GM06990 (cell line): Measurements from ENCODE around the gene GPC6.

Experiments
- DNase-seq: peaks from one replicate; pipeline ENCODE4 v3.0.0-alpha.2; 2011; ENCODE audit not compliant: insufficient read length; ENCODE audit errors: extremely low read depth
- H3K27me3 ChIP-seq: replicated peaks from 2 replicates; pipeline ENCODE4 v1.6.0; 2011; ENCODE audit warnings: low read length; ENCODE audit not compliant: control insufficient read depth, insufficient read depth
- H3K36me3 ChIP-seq: 2 replicates; pipeline ENCODE4 v1.5.1; 2011; ENCODE audit warnings: low read length; ENCODE audit not compliant: control insufficient read depth, insufficient read depth
- H3K4me3 ChIP-seq: replicated peaks from 2 replicates; pipeline ENCODE4 v1.5.1; 2011; ENCODE audit warnings: low read depth, mild to moderate bottlenecking, control low read depth, low read length
- TF ChIP-seq, protein P1 (sequence below): IDR thresholded peaks from 2 replicates; pipeline ENCODE4 v1.5.1; 2011; ENCODE audit warnings: low read length, control low read depth, mild to moderate bottlenecking, inconsistent platforms; ENCODE audit not compliant: insufficient read depth, poor library complexity, severe bottlenecking

Gene GPC6

GRCh38 chr13:94033098-94033497 is 806.5 kb downstream of the GPC6 start:
- TF ChIP-seq, protein P1, sequence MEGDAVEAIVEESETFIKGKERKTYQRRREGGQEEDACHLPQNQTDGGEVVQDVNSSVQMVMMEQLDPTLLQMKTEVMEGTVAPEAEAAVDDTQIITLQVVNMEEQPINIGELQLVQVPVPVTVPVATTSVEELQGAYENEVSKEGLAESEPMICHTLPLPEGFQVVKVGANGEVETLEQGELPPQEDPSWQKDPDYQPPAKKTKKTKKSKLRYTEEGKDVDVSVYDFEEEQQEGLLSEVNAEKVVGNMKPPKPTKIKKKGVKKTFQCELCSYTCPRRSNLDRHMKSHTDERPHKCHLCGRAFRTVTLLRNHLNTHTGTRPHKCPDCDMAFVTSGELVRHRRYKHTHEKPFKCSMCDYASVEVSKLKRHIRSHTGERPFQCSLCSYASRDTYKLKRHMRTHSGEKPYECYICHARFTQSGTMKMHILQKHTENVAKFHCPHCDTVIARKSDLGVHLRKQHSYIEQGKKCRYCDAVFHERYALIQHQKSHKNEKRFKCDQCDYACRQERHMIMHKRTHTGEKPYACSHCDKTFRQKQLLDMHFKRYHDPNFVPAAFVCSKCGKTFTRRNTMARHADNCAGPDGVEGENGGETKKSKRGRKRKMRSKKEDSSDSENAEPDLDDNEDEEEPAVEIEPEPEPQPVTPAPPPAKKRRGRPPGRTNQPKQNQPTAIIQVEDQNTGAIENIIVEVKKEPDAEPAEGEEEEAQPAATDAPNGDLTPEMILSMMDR, result no peak
- H3K36me3 ChIP-seq, result no peaks in the 10 kb centered on the region
- DNase-seq, result no peak
- no peaks in the 10 kb centered on the region for H3K27me3 ChIP-seq
- no peak overlapping the region for H3K4me3 ChIP-seq

DNA sequence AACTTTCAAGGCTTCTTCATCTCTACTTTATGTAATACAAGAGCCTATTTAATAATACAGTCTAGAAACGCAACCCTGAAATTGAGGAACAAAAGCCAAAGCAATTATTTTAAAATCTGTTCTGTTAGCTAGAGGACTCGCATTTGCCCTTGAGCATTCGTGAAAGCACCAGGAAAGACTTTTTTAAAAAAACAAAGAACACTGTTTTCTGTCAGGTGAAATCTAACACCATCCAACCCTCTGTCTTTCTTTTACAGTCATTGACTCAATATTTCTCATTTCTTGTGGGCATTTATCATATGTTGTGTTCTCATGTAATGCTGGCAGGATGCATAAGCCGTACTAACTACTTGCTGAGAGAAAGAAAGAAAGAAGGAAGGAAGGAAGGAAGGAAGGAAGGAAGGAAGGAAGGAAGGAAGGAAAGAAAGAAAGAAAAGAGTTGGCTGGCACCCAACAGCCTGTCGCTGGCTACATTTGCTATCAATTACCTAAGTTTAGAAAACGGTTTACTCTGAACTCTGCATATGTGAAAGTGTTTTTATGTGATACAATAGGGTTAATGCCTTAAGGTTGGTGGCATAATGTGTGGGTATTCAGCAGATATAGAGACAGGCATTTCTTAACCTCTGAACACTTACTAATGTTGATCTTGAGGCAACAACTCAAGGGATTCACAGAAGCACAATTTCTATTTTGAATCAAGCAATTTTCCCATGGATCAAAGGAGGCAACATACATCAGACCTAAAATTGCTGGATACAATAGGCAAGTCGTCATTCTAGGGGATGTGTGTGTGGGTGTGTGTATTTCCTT is 807.4 kb downstream of the GPC6 start:
- Histone ChIP-seq H3K36me3 (no peaks in the 10 kb centered on the region), H3K4me3 (no peak overlapping the region), H3K27me3 (no peaks in the 10 kb centered on the region)
- TF ChIP-seq, protein P1, result no peak
- no peak for DNase-seq

DNA sequence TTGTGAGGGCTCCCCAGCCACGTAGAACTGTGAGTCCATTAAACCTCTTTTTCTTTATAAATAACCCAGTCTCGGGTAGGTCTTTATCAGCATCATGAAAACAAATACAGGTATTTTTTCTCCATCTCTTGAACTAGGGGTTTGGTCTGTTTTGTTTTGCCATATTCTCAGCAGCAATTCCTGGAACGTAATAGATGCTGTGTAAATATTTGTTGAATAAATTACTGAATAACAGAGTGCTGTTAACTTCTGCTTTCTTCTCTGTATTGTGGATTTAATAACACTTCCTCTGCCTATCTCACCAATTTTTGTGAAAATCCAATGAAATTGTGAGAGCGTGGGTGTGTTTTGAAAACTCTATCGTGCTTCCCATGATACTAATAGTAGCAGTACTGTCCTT is 823.4 kb downstream of the GPC6 start:
- Histone ChIP-seq H3K36me3 (no peaks in the 10 kb centered on the region), H3K4me3 (no peak overlapping the region), H3K27me3 (no peaks in the 10 kb centered on the region)
- no peak for DNase-seq
- TF ChIP-seq, protein P1, result no peak

DNA sequence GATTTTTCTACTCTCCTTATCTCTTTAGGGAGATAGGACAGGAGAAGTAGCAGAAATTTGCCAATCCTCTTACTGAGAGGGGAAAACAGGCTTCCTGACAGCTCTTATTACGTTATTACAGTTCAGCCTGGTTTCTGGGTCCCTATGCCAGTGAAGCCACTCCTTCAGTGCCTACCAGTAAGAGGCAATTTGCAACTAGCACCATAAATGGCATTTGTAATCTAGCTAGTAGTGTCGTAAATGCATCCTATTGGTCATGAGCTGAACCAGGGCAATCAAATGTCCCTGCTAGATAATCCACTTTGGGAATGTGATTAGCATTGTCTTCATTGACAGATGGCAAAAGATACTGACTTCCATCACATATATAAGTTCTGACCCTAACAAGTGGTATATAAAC is 824.1 kb downstream of the GPC6 start:
- no peak for DNase-seq
- Histone ChIP-seq H3K36me3 (no peaks in the 10 kb centered on the region), H3K27me3 (no peaks in the 10 kb centered on the region), H3K4me3 (no peak overlapping the region)
- TF ChIP-seq, protein P1, result no peak

- H3K27me3 ChIP-seq, result no peaks in the 10 kb centered on the region
Measured at GRCh38 chr13:94053986-94054593, 827.5 kb downstream of the GPC6 start.

More at GRCh38 chr13:94053986-94054593, 827.5 kb downstream of the GPC6 start:
- TF ChIP-seq, protein P1, result no peak
- Histone ChIP-seq H3K36me3 (no peaks in the 10 kb centered on the region), H3K4me3 (no peak overlapping the region)
- DNase-seq, result no peak
